Activated CD4-positive, alpha-beta T cell treated with anti-CD3 and anti-CD28 coated beads for 36 hours (primary cell): Measurements from ENCODE around the gene YIPF1. TPM values are rescaled to one million over a fixed set of nuclear protein-coding genes. Genes with fewer than 3 reads are reported as not detected.

Experiments
- ATAC-seq: fragments of 200-7000 bp; cut with Tn5 transposase; one replicate; pipeline ENCODE4 v1.10.0; 2021; ENCODE audit warnings: mild to moderate bottlenecking, moderate library complexity
- CTCF ChIA-PET: fragments of 350-600 bp; sonication (Branson Sonifier 250); formaldehyde crosslinking; loops from one replicate; lab custom pipeline; 2021; ENCODE audit warnings: antibody characterized with exemption; lab: Charles Lee
- POLR2A ChIA-PET: fragments of 350-600 bp; sonication (Branson Sonifier 250); formaldehyde crosslinking; loops from one replicate; lab custom pipeline; 2021; ENCODE audit warnings: antibody characterized with exemption, inconsistent platforms; lab: Charles Lee
- DNase-seq: peaks from one replicate; pipeline ENCODE4 v3.0.0-alpha.2; 2020
- H3K27ac Mint-ChIP-seq: one replicate; pipeline ENCODE4 v1.8.0; 2021; ENCODE audit warnings: mixed read lengths
- H3K27me3 Mint-ChIP-seq: one replicate; pipeline ENCODE4 v1.8.0; 2021; ENCODE audit warnings: mixed read lengths
- H3K36me3 Mint-ChIP-seq: one replicate; pipeline ENCODE4 v1.8.0; 2021; ENCODE audit warnings: low read depth, mixed read lengths
- H3K4me1 Mint-ChIP-seq: one replicate; pipeline ENCODE4 v1.8.0; 2021; ENCODE audit warnings: mixed read lengths
- H3K4me3 Mint-ChIP-seq: one replicate; pipeline ENCODE4 v1.8.0; 2021; ENCODE audit warnings: mild to moderate bottlenecking, moderate library complexity, mixed read lengths
- H3K9me3 Mint-ChIP-seq: one replicate; pipeline ENCODE4 v1.8.0; 2021; ENCODE audit warnings: low read depth, mixed read lengths
- intact Hi-C, 2 experiments: fragments of 100-400 bp; cut with DNase I in 1 of 2; cut with micrococcal nuclease in 1 of 2; formaldehyde crosslinking; loops; one replicate each; pipeline versions ENCODE4 v1.14.2 to v1.15.1; 2022 to 2024; cut with DNase I, micrococcal nuclease
- total RNA-seq, 2 experiments: library from RNA; stranded (reverse); gene quantifications; one replicate each; pipeline ENCODE4 v1.2.3, GENCODE V29; 2021

The YIPF1 gene
- total RNA-seq, 2 experiments from 2014 or later: 19.0 to 24.4 TPM

DNA sequence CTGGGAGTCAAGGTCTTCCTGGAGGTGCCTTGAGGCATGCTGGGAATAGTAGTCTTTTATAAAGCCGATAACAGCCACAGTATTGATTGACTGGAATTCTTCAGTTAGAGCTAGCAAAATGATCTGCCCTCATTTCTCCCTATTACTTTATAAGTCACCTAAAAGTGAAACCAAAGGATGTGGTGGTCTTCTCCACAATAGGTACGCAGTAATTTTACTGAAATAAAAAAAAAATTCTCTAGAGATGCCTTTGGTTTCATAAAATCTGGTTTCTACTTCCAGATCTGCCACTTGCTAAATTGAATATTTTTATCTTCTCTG lies 51.0 kb downstream of the YIPF1 start:
- intact Hi-C loops: loop anchor here (1.0 to 5.0 kb wide), 14 partner anchors 51 to 1784 kb away; partner anchors contain the start of genes PARS2 (in 2 of the 2), TCEANC2 (in 2 of the 2), TMEM59 (in 2 of the 2) and YIPF1 (in 2 of the 2)

DNA sequence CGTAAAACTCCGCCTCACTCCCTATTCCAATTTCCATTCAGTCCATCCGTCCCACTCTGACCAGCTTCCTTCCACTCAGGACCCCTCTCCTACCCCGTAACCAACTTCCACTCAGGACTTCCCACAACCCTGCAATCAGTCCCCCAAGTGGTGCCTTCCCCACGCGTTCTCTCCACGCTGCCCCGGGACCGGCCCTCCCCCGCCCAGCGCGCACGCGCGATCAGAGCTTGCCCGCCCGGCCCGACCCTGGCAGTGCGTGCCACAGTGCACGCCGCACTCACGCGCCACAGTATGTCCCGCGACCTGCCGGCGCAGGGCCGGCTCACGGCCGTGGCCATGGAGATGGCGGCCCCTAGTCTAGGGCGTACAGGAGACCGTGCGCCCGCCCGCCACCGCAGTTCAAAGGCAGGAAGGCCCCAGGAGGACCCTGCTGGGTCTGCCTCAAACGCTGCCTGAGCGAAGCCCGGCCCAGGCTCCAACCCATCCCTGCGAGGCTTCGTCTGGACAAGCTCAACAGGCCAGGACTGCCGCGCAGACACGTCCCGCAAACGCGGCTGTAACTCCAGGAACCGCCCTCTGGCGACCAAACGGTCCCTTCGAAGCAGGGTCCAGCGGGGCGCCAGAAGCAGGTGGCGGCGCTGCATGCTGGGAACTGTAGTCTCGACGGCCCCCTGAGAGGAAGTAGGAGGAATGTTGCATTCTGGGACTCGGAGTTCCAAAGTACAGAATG lies 51.5 kb downstream of the YIPF1 start, which contains the start of gene NDC1:
Gene NDC1, minus strand, starts transcription at position 373 of the 730 bp plus-strand sequence. Its CDS starts 35 bp downstream, at position 338.
- DNase-seq (peak; percentile 92), ATAC-seq (peak; percentile 93)
- peaks cover 25% of the 10 kb centered on the region for H3K4me1 Mint-ChIP-seq
- peak within 1 kb of the TSS; percentile 96 for H3K27ac Mint-ChIP-seq
- intact Hi-C loops: loop anchor here (1.0 to 5.0 kb wide), 14 partner anchors 51 to 1783 kb away; partner anchors contain the start of genes PARS2 (in 2 of the 2), TCEANC2 (in 2 of the 2), TMEM59 (in 2 of the 2) and YIPF1 (in 2 of the 2)
- H3K27me3 Mint-ChIP-seq: peaks cover 2% of the 10 kb centered on the region
- H3K36me3 Mint-ChIP-seq: peaks cover 22% of the 10 kb centered on the region
- H3K4me3 Mint-ChIP-seq: peak within 1 kb of the TSS; percentile 100
- H3K9me3 Mint-ChIP-seq: peaks cover 6% of the 10 kb centered on the region
- ChIA-PET POLR2A (interaction anchor here (0.6 to 1.8 kb wide), 6 partner anchors 12 to 400 kb away, joined by 3 to 7 read pairs (median 4); partner anchors contain the start of genes TCEANC2, TMEM59 and YIPF1), CTCF (interaction anchor here (0.5 to 1.8 kb wide), 8 partner anchors 19 to 481 kb away, joined by 3 to 6 read pairs (median 4); partner anchors contain the start of genes TCEANC2 and TMEM59)

More for the DNA sequence above, 51.0 kb downstream of the YIPF1 start:
- Mint-ChIP-seq H3K36me3 (peaks cover 20% of the 10 kb centered on the region), H3K4me3 (peak overlapping the region; percentile 100), H3K9me3 (peaks cover 6% of the 10 kb centered on the region), H3K27ac (peak overlapping the region; percentile 96), H3K4me1 (peaks cover 23% of the 10 kb centered on the region), H3K27me3 (peaks cover 3% of the 10 kb centered on the region)
- ChIA-PET POLR2A (interaction anchor here (0.6 kb wide), 2 partner anchors 14 to 79 kb away, joined by 3 read pairs; no protein-coding TSS in a partner anchor), CTCF (interaction anchor here (0.7 to 1.8 kb wide), 4 partner anchors 22 to 482 kb away, joined by 3 to 4 read pairs (median 4); no protein-coding TSS in a partner anchor)
- no peak for DNase-seq
- ATAC-seq: no peak

DNA sequence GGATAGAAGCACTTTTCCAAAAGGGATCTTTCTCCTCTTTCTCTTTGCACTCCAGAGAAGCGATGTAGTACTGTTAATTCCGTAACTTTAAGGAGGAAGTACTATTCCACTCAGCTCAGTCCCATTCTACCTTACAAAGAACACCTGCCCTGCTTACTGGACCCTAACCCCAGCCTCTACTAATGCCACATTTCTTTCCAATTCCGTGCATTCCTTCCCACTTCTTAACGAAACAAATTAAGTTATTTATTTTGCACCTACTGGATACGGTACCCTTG lies 52.0 kb downstream of the YIPF1 start:
- Mint-ChIP-seq H3K36me3 (peaks cover 24% of the 10 kb centered on the region), H3K27ac (peak overlapping the region; percentile 96), H3K27me3 (peaks cover 2% of the 10 kb centered on the region), H3K4me1 (peaks cover 25% of the 10 kb centered on the region), H3K9me3 (peaks cover 4% of the 10 kb centered on the region), H3K4me3 (peak overlapping the region; percentile 100)
- DNase-seq (no peak), ATAC-seq (no peak)
- intact Hi-C loops: loop anchor here in 1 of 2 experiments (5.0 kb wide), 1 partner anchor 565 kb away; no protein-coding TSS in a partner anchor
- POLR2A ChIA-PET: interaction anchor here (0.6 to 1.8 kb wide), 5 partner anchors 12 to 972 kb away, joined by 3 to 7 read pairs (median 4); partner anchors contain the start of genes TCEANC2, TMEM59 and YIPF1
- CTCF ChIA-PET: interaction anchor here (0.5 to 1.2 kb wide), 4 partner anchors 110 to 451 kb away, joined by 3 to 6 read pairs (median 4); partner anchors contain the start of genes TCEANC2 and TMEM59

DNA sequence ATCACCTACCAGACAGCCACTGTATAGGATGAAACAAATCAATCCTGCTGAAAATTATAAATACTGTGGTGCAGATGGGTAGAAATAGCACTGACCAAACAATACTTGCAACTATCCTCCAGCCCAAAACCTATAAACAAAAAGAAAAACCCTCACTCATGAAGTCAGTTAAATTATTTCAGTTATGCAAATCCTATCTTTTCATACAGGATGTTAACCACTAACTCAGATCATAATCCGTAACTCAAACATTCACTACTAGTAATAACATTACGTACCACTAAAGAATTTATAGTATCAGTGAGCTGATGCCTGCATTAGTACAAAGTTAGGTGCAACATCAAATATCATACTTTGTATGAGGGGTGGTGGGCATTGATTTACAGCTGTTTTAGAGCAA lies 54.1 kb downstream of the YIPF1 start:
- Mint-ChIP-seq H3K36me3 (peaks cover 30% of the 10 kb centered on the region), H3K27ac (no peak overlapping the region), H3K9me3 (no peaks in the 10 kb centered on the region), H3K27me3 (no peaks in the 10 kb centered on the region), H3K4me3 (no peak overlapping the region), H3K4me1 (peaks cover 25% of the 10 kb centered on the region)
- intact Hi-C loops: loop anchor here in 1 of 2 experiments (5.0 kb wide), 1 partner anchor 567 kb away; no protein-coding TSS in a partner anchor
- ATAC-seq (no peak), DNase-seq (no peak)
- CTCF ChIA-PET: interaction anchor here (0.8 to 2.0 kb wide), 2 partner anchors 25 to 114 kb away, joined by 3 to 10 read pairs; no protein-coding TSS in a partner anchor
- POLR2A ChIA-PET: interaction anchor here (0.6 kb wide), 1 partner anchor 29 kb away, joined by 4 read pairs; no protein-coding TSS in a partner anchor

DNA sequence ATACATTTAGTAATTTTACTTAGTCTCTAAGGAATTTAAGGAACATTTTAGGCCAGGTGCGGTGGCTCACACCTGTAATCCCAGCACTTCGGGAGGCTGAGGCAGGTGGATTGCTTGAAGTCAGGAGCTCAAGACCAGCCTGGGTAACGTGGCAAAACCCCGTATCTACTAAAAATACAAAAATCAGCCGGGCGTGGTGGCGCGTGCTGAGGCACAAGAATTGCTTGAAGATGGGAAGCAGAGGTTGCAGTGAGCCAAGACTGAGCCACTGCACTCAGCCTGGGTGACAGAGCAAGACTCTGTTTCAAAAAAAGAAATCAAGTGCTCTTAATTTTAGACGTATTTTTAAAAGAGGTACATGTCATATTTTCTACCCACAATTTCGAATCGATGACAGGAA lies 54.8 kb downstream of the YIPF1 start:
- no peaks in the 10 kb centered on the region for H3K27me3 Mint-ChIP-seq
- no peak for ATAC-seq
- intact Hi-C loops: loop anchor here in 1 of 2 experiments (5.0 kb wide), 1 partner anchor 568 kb away; no protein-coding TSS in a partner anchor
- no peak overlapping the region for H3K27ac Mint-ChIP-seq
- no peaks in the 10 kb centered on the region for H3K9me3 Mint-ChIP-seq
- no peak overlapping the region for H3K4me3 Mint-ChIP-seq
- no peak for DNase-seq
- ChIA-PET POLR2A (interaction anchor here (0.7 kb wide), 1 partner anchor 29 kb away, joined by 3 read pairs; no protein-coding TSS in a partner anchor), CTCF (interaction anchor here (0.8 to 2.0 kb wide), 3 partner anchors 24 to 114 kb away, joined by 3 to 10 read pairs (median 3); no protein-coding TSS in a partner anchor)
- peaks cover 33% of the 10 kb centered on the region for H3K36me3 Mint-ChIP-seq
- H3K4me1 Mint-ChIP-seq: peaks cover 25% of the 10 kb centered on the region

DNA sequence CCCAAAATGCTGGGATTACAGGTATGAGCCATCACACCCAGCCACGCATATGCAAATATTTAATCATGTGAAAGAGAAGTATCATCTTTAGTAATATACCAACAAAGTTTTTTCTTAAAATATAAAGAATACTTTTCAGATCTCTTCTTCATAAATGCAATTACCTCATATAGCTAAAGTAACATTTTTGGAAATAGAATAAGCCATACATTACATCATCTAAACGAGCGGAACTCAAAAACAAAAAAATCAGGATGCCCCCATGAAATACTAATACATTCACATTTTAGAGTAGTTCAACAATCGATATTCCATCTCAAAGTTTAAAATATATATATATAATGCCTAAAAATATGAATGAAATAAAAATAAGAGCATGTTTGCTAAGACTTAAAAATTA lies 56.2 kb downstream of the YIPF1 start:
- no peak overlapping the region for H3K4me3 Mint-ChIP-seq
- ChIA-PET POLR2A (no interaction called here), CTCF (interaction anchor here (1.3 kb wide), 1 partner anchor 126 kb away, joined by 6 read pairs; no protein-coding TSS in a partner anchor)
- DNase-seq (no peak), ATAC-seq (no peak)
- peaks cover 20% of the 10 kb centered on the region for H3K4me1 Mint-ChIP-seq
- intact Hi-C loops: no loop called here
- H3K27ac Mint-ChIP-seq: no peak overlapping the region
- H3K36me3 Mint-ChIP-seq: peaks cover 40% of the 10 kb centered on the region
- H3K27me3 Mint-ChIP-seq: no peaks in the 10 kb centered on the region
- H3K9me3 Mint-ChIP-seq: no peaks in the 10 kb centered on the region

DNA sequence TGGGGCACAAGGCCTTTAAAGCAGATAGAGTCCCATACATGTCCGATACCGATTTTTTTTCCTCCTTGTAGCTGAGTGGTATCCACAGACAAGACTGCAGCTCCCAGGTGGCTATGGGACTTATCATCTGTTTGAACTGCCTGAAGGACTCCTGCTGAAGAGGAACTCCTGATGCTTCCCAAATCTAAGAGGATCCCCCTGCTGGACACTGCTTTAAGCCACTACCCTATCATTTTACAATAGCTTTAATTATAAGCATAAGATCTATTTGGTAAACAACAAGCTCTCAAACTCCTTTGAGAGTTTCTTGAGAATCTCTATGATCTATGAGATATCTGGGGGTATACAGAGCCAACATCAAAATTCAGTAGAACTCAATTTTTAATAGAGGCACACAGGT lies 63.2 kb downstream of the YIPF1 start:
- no peaks in the 10 kb centered on the region for H3K27me3 Mint-ChIP-seq
- DNase-seq (no peak), ATAC-seq (no peak)
- ChIA-PET CTCF (interaction anchor here (0.9 kb wide), 1 partner anchor 15 kb away, joined by 3 read pairs; no protein-coding TSS in a partner anchor), POLR2A (interaction anchor here (0.6 kb wide), 1 partner anchor 715 kb away, joined by 4 read pairs; no protein-coding TSS in a partner anchor)
- intact Hi-C loops: no loop called here
- no peaks in the 10 kb centered on the region for H3K4me1 Mint-ChIP-seq
- no peaks in the 10 kb centered on the region for H3K9me3 Mint-ChIP-seq
- no peak overlapping the region for H3K4me3 Mint-ChIP-seq
- no peak overlapping the region for H3K27ac Mint-ChIP-seq
- peaks cover 38% of the 10 kb centered on the region for H3K36me3 Mint-ChIP-seq

DNA sequence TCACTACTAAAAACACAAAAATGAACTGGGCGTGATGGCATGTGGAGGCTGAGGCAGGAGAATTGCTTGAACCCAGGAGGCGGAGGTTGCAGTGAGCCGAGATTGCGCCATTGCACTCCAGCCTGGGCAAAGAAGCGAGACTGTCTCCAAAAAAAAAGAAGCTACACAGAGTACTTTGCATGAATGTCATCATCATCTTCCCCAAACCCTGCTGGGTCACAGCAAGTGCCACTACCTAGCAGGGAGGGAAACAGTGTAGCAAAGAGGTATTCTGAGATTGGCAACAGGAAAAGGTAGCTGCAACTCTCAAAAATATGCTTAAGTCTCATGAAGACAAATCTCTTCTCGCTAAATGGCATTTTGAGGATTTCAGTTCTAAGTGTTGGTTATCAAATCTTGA lies 64.3 kb downstream of the YIPF1 start:
- ATAC-seq (no peak), DNase-seq (no peak)
- Mint-ChIP-seq H3K4me1 (no peaks in the 10 kb centered on the region), H3K27me3 (no peaks in the 10 kb centered on the region), H3K27ac (no peak overlapping the region), H3K36me3 (peaks cover 39% of the 10 kb centered on the region), H3K4me3 (no peak overlapping the region), H3K9me3 (no peaks in the 10 kb centered on the region)
- ChIA-PET CTCF (interaction anchor here (0.5 to 0.9 kb wide), 2 partner anchors 13 to 14 kb away, joined by 3 read pairs; no protein-coding TSS in a partner anchor), POLR2A (no interaction called here)
- intact Hi-C loops: no loop called here

DNA sequence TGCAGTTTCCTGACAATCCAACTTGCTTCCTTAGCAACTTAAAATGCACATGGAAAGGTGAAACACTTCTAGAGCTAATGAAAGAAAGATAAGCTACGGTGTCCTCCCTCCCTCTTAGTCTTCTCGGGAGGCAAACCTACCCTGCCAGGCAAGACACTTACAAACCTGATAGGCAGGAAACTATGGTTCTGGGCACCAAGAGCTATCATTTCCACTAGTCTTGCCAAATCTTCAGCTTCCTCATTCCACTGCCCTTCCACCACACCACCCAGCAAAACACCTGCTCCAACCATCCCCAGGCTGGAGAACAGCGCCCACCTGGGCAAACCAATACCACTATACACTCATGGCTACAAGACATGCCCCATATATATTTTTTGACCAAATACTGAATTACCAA lies 66.7 kb downstream of the YIPF1 start:
- no peak for DNase-seq
- ChIA-PET CTCF (interaction anchor here (0.6 to 0.8 kb wide), 2 partner anchors 137 to 142 kb away, joined by 3 read pairs; no protein-coding TSS in a partner anchor), POLR2A (no interaction called here)
- peaks cover 46% of the 10 kb centered on the region for H3K36me3 Mint-ChIP-seq
- no peaks in the 10 kb centered on the region for H3K9me3 Mint-ChIP-seq
- H3K27ac Mint-ChIP-seq: no peak overlapping the region
- no peak overlapping the region for H3K4me3 Mint-ChIP-seq
- intact Hi-C loops: no loop called here
- H3K27me3 Mint-ChIP-seq: no peaks in the 10 kb centered on the region
- ATAC-seq: no peak
- no peaks in the 10 kb centered on the region for H3K4me1 Mint-ChIP-seq

DNA sequence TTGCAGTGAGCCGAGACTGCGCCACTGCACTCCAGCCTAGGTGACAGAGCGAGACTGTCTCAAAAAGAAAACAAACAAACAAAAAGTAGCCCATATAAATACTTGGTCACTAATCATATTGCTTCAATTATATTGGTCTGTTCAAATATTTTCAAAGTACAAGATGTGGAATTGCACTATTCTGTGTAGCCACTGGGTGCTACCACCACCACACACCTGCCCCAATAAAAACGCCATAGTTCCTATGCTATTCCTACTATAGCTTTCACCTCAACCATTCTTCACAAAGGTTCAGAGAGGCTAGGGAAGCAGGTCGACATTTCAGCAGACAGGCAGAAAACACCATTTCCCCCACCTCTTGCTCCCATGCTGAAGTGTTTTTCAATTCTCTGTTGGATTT lies 68.2 kb downstream of the YIPF1 start:
- Mint-ChIP-seq H3K27me3 (no peaks in the 10 kb centered on the region), H3K4me1 (no peaks in the 10 kb centered on the region), H3K4me3 (no peak overlapping the region), H3K36me3 (peaks cover 51% of the 10 kb centered on the region), H3K9me3 (no peaks in the 10 kb centered on the region), H3K27ac (no peak overlapping the region)
- ATAC-seq (no peak), DNase-seq (no peak)
- ChIA-PET CTCF (interaction anchor here (0.6 to 0.7 kb wide), 2 partner anchors 144 to 188 kb away, joined by 3 read pairs; no protein-coding TSS in a partner anchor), POLR2A (no interaction called here)
- intact Hi-C loops: no loop called here

DNA sequence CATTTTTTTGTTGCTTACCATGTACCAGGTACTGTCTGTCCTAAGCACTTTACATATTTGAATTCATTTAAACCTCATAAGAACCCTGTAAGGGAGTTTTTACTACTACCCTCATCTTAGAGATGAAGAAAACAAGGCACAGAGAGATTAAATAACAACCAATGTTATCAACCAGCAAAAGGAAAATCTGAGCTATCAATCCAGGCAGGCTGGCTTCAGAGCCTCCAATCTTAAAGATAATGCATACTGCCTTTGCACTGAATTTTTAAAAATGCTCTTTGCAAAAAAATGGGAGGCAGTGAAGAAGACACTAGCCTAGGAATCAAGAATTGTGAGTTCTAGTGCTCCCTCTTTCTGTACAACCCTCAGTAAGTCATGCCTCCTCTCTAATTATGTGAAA lies 70.2 kb downstream of the YIPF1 start:
- H3K27ac Mint-ChIP-seq: no peak overlapping the region

More for the DNA sequence above, 70.2 kb downstream of the YIPF1 start:
- CTCF ChIA-PET: interaction anchor here (0.9 kb wide), 1 partner anchor 140 kb away, joined by 3 read pairs; no protein-coding TSS in a partner anchor
- DNase-seq: no peak
- ATAC-seq: no peak
- POLR2A ChIA-PET: no interaction called here
- Mint-ChIP-seq H3K4me1 (no peaks in the 10 kb centered on the region), H3K36me3 (peaks cover 58% of the 10 kb centered on the region), H3K9me3 (no peaks in the 10 kb centered on the region), H3K27me3 (no peaks in the 10 kb centered on the region), H3K4me3 (no peak overlapping the region)
- intact Hi-C loops: no loop called here
